Frontal cortex (tissue), 4 donors: ENCODE measurements around the gene COL4A2. TPM values are rescaled to one million over a fixed set of nuclear protein-coding genes. Genes with fewer than 3 reads are reported as not detected.
A peak's percentile ranks its signal among the peaks of the same experiment; 100 is the strongest.

ENCODE experiments used
- DNase-seq, 2 donors: peaks; one replicate each; pipeline ENCODE4 v3.0.0; 2012; ENCODE audit warnings: low spot score in 2 of 2
- FAIRE-seq: peaks from 2 replicates; lab custom pipeline; 2012; peaks lifted over from hg19 to GRCh38; lab: Jason Lieb, UNC
- total RNA-seq: library from RNA; depleted of rRNA; stranded (reverse); fragments of >200 nt; gene quantifications from one replicate; pipeline ENCODE4 v1.2.3, GENCODE V29; 2014
- donor health status: control.
- donor health status: control.
- donor health status: control.

COL4A2 gene
- total RNA-seq, 1 donor from 2014 or later = 47.3 TPM

GRCh38 chr13:110511509-110512181 lies 204.6 kb downstream of the COL4A2 start:
- FAIRE-seq = no peak
- no peak for DNase-seq

- FAIRE-seq = no peak
- DNase-seq = no peak
Observed at GRCh38 chr13:110512198-110512740, 205.2 kb downstream of the COL4A2 start.

- FAIRE-seq (no peak), DNase-seq (no peak)
Observed at GRCh38 chr13:110516500-110516899, 209.4 kb downstream of the COL4A2 start.

GRCh38 chr13:110517505-110518225 lies 210.6 kb downstream of the COL4A2 start:
- DNase-seq = no peak
- no peak for FAIRE-seq

- FAIRE-seq (no peak), DNase-seq (no peak)
Observed at GRCh38 chr13:110518226-110518525, 211.1 kb downstream of the COL4A2 start.

GRCh38 chr13:110518571-110518970 lies 211.5 kb downstream of the COL4A2 start:
- no peak for FAIRE-seq
- no peak for DNase-seq

- FAIRE-seq = no peak
Observed at GRCh38 chr13:110519046-110519445, 212.0 kb downstream of the COL4A2 start.

GRCh38 chr13:110519506-110519905 lies 212.4 kb downstream of the COL4A2 start:
- FAIRE-seq = no peak
- DNase-seq = no peak

More at GRCh38 chr13:110519046-110519445, 212.0 kb downstream of the COL4A2 start:
- no peak for DNase-seq

- no peak for FAIRE-seq
Observed at GRCh38 chr13:110520431-110521295, 213.6 kb downstream of the COL4A2 start.

GRCh38 chr13:110521296-110521680 lies 214.2 kb downstream of the COL4A2 start:
- FAIRE-seq (no peak), DNase-seq (no peak)

More at GRCh38 chr13:110520431-110521295, 213.6 kb downstream of the COL4A2 start:
- DNase-seq = peak; percentile 41 to 69

- FAIRE-seq (no peak), DNase-seq (no peak)
Observed at GRCh38 chr13:110521946-110522345, 214.9 kb downstream of the COL4A2 start.

GRCh38 chr13:110522721-110523120 lies 215.6 kb downstream of the COL4A2 start:
- FAIRE-seq (no peak), DNase-seq (no peak)

GRCh38 chr13:110523180-110523579 lies 216.1 kb downstream of the COL4A2 start:
- no peak for FAIRE-seq

GRCh38 chr13:110523838-110524540 lies 216.9 kb downstream of the COL4A2 start:
- no peak for FAIRE-seq
- no peak for DNase-seq

More at GRCh38 chr13:110523180-110523579, 216.1 kb downstream of the COL4A2 start:
- DNase-seq = no peak

- DNase-seq (no peak), FAIRE-seq (no peak)
Observed at GRCh38 chr13:110524541-110525257, 217.6 kb downstream of the COL4A2 start.

- no peak for FAIRE-seq
Observed at GRCh38 chr13:110525328-110526319, 218.5 kb downstream of the COL4A2 start.

GRCh38 chr13:110528371-110528770 lies 221.3 kb downstream of the COL4A2 start:
- FAIRE-seq (no peak), DNase-seq (no peak)

More at GRCh38 chr13:110525328-110526319, 218.5 kb downstream of the COL4A2 start:
- no peak for DNase-seq

- FAIRE-seq (no peak), DNase-seq (no peak)
Observed at GRCh38 chr13:110528911-110529310, 221.8 kb downstream of the COL4A2 start.
